ENCODE results near the gene TM7SF2. TPM values are rescaled to one million over a fixed set of nuclear protein-coding genes. Genes with fewer than 3 reads are reported as not detected.

The TM7SF2 gene
- total RNA-seq, 1 experiment from 2014 or later = 74.8 TPM

- H2BK120ac ChIP-seq (ENCODE audit: low read depth, low read length, poor library complexity, severe bottlenecking) = no peak overlapping the region
- H3K14ac ChIP-seq (ENCODE audit: insufficient read depth, low read length) = no peak overlapping the region
- no peaks in the 10 kb centered on the region for H3K79me2 ChIP-seq (ENCODE audit: insufficient read depth, low read length)
- H2BK20ac ChIP-seq (ENCODE audit: low read depth, low read length, poor library complexity, severe bottlenecking) = no peak overlapping the region
- H3K56ac ChIP-seq (ENCODE audit: insufficient read length, low read depth, low read length) = no peak overlapping the region
- Mint-ChIP-seq H3K4me3 (no peak overlapping the region), H3K27ac (no peak overlapping the region), H3K27me3 (ENCODE audit: low read depth) (peaks cover 12% of the 10 kb centered on the region), H3K9me3 (peaks cover 5% of the 10 kb centered on the region in 2 experiments; a peak in 4 of 5 replicates), H3K36me3 (ENCODE audit: insufficient read depth in 1 of 3, low read depth in 3 of 3) (no peaks in the 10 kb centered on the region), H3K4me1 (peaks cover 5 to 6% of the 10 kb centered on the region in 2 experiments; a peak in 3 of 4 replicates)
- H3K4ac ChIP-seq (ENCODE audit: low read depth, low read length) = no peak overlapping the region
- no peak overlapping the region for H3K4me2 ChIP-seq (ENCODE audit: insufficient read depth, insufficient read length, low read length)
- H4K20me1 ChIP-seq (ENCODE audit: control insufficient read depth, insufficient read depth, insufficient read length) = no peaks in the 10 kb centered on the region
- no CpG with 5 or more reads among the region's 3 CpGs for WGBS (ENCODE audit: extremely low coverage, insufficient read length, low lambda C conversion rate)
- H3K27ac ChIP-seq (ENCODE audit: insufficient read length, low read depth, low read length) = no peak overlapping the region
- H2AK5ac ChIP-seq (ENCODE audit: insufficient read length, low read length) = no peak overlapping the region
- no peak overlapping the region for H4K5ac ChIP-seq (ENCODE audit: insufficient read length, low read depth, low read length)
- no peaks in the 10 kb centered on the region for H3K9me3 ChIP-seq (ENCODE audit: control insufficient read depth, low read depth, low read length)
- H3T11ph ChIP-seq (ENCODE audit: low read length) = no peak overlapping the region
- no peak for DNase-seq
- no peaks in the 10 kb centered on the region for H3K79me1 ChIP-seq (ENCODE audit: insufficient read depth, low read depth, low read length, poor library complexity, severe bottlenecking)
- H3K23ac ChIP-seq (ENCODE audit: insufficient read length, low read depth, low read length) = no peak overlapping the region
- H2AFZ ChIP-seq (ENCODE audit: low read length) = no peak overlapping the region
- no peak overlapping the region for H3K9ac ChIP-seq (ENCODE audit: extremely low read depth, insufficient read length, low read length)
- H3K18ac ChIP-seq (ENCODE audit: insufficient read length, low read depth, low read length) = no peak overlapping the region
- TF ChIP-seq CTCF (conservative IDR thresholded peaks at IDR 0.05) = no peak
- no peak overlapping the region for H2BK15ac ChIP-seq (ENCODE audit: low read depth, low read length)
- no peak overlapping the region for H4K91ac ChIP-seq (ENCODE audit: insufficient read length, low read depth, low read length)
- H4K8ac ChIP-seq (replicated peaks; ENCODE audit: insufficient read length, low read depth, low read length) = no peak overlapping the region
- no peaks in the 10 kb centered on the region for H3K27me3 ChIP-seq (ENCODE audit: insufficient read depth, low read length)
- no peaks in the 10 kb centered on the region for H3K4me1 ChIP-seq (ENCODE audit: insufficient read depth, low read length)
- no peaks in the 10 kb centered on the region for H3K23me2 ChIP-seq (ENCODE audit: insufficient read length, low read depth, low read length, poor library complexity, severe bottlenecking)
- H2BK12ac ChIP-seq (ENCODE audit: insufficient read length, low read depth, low read length) = no peak overlapping the region
- H2BK5ac ChIP-seq (ENCODE audit: insufficient read length, low read length) = no peak overlapping the region
These were observed 39.7 kb downstream of the TM7SF2 start for GRCh38 chr11:65151331-65151899.
